HG03571 (cell line): ENCODE data around the gene ZNF664.

ENCODE experiments used
- ATAC-seq: cut with Tn5 transposase; IDR thresholded peaks from one replicate; pipeline ENCODE4 v1.9.1; 2021; ENCODE audit not compliant: unreplicated experiment

The ZNF664 gene

GRCh38 chr12:123958462-123958861 lies 14.6 kb upstream of the ZNF664 start:
- ATAC-seq, result no peak

- no peak for ATAC-seq
Observed at GRCh38 chr12:123958876-123959275, 14.1 kb upstream of the ZNF664 start.

- ATAC-seq, result no peak
Observed at GRCh38 chr12:123960029-123960735, 12.8 kb upstream of the ZNF664 start.

- no peak for ATAC-seq
Observed at GRCh38 chr12:123960856-123961255, 12.2 kb upstream of the ZNF664 start.

- no peak for ATAC-seq
Observed at GRCh38 chr12:123961585-123962345, 11.2 kb upstream of the ZNF664 start.

GRCh38 chr12:123962513-123962912 lies 10.5 kb upstream of the ZNF664 start:
- ATAC-seq, result no peak

- ATAC-seq, result no peak
Observed at GRCh38 chr12:123963821-123964220, 9.2 kb upstream of the ZNF664 start.

GRCh38 chr12:123965382-123965781 lies 7.6 kb upstream of the ZNF664 start:
- ATAC-seq, result no peak

GRCh38 chr12:123966596-123966995 lies 6.4 kb upstream of the ZNF664 start:
- no peak for ATAC-seq

- no peak for ATAC-seq
Observed at GRCh38 chr12:123967121-123967586, 5.9 kb upstream of the ZNF664 start.

GRCh38 chr12:123971449-123971769 lies 1.6 kb upstream of the ZNF664 start:
- no peak for ATAC-seq

- ATAC-seq, result peak; percentile 10
Observed at GRCh38 chr12:123971770-123972456, 1.1 kb upstream of the ZNF664 start.

- ATAC-seq, result peak; percentile 19
Observed at GRCh38 chr12:123973552-123974341, 732 bp downstream of the ZNF664 start.

- ATAC-seq, result no peak
Observed at GRCh38 chr12:123976227-123976826, 3.3 kb downstream of the ZNF664 start.

- ATAC-seq, result no peak
Observed at GRCh38 chr12:123979566-123979965, 6.6 kb downstream of the ZNF664 start.

- ATAC-seq, result no peak
Observed at GRCh38 chr12:123982269-123982668, 9.3 kb downstream of the ZNF664 start.

GRCh38 chr12:123983822-123984485 lies 10.9 kb downstream of the ZNF664 start:
- no peak for ATAC-seq

GRCh38 chr12:123984903-123985302 lies 11.9 kb downstream of the ZNF664 start:
- ATAC-seq, result no peak

- no peak for ATAC-seq
Observed at GRCh38 chr12:123986374-123986965, 13.5 kb downstream of the ZNF664 start.

GRCh38 chr12:123987022-123987421 lies 14.0 kb downstream of the ZNF664 start:
- no peak for ATAC-seq
